MM.1S (cell line): Measurements from ENCODE around the gene RASGEF1C.

Experiments
- CTCF ChIP-seq: fragments of 300-600 bp; sonication (generic); IDR thresholded peaks from 2 replicates; pipeline ENCODE4 v1.5.1; 2016; ENCODE audit warnings: antibody characterized with exemption, low read length, mixed read lengths
- EZH2 ChIP-seq: fragments of 300-600 bp; sonication (generic); optimal IDR thresholded peaks from 2 replicates; pipeline ENCODE3; 2017; ENCODE audit warnings: low read depth, mild to moderate bottlenecking, antibody characterized with exemption, low read length, mixed read lengths
- EZH2phosphoT487 ChIP-seq: fragments of 300-600 bp; sonication (generic); IDR thresholded peaks from 2 replicates; pipeline ENCODE4 v1.6.1; 2018; ENCODE audit warnings: antibody characterized with exemption, low read length

GRCh38 chr5:180234271-180234670 lies 25.3 kb upstream of the RASGEF1C start:
- TF ChIP-seq CTCF: no peak
- no peak for TF ChIP-seq EZH2
- no peak for TF ChIP-seq EZH2phosphoT487
